NB4 (cell line): Measurements from ENCODE around the gene ERAP2.

Source experiments
- CTCF ChIP-seq: IDR thresholded peaks from one replicate; pipeline ENCODE4 v1.5.1; 2012; ENCODE audit warnings: low read depth, low read length
- MAX ChIP-seq: IDR thresholded peaks from 2 replicates; pipeline ENCODE4 v1.6.1; 2011; ENCODE audit warnings: low read depth, low read length
- POLR2A ChIP-seq: IDR thresholded peaks from 2 replicates; pipeline ENCODE4 v1.6.1; 2011; ENCODE audit warnings: mild to moderate bottlenecking; ENCODE audit not compliant: insufficient read length; ENCODE audit errors: extremely low read depth

- no peak for TF ChIP-seq CTCF
- TF ChIP-seq MAX: no peak
- no peak for TF ChIP-seq POLR2A
Measured at GRCh38 chr5:96924016-96924443, 47.7 kb downstream of the ERAP2 start.
